IgD-negative memory B cell (primary cell): ENCODE results near the gene MAP3K21. TPM values are rescaled to one million over a fixed set of nuclear protein-coding genes. Genes with fewer than 3 reads are reported as not detected.

ENCODE experiments used
- H3K27ac Mint-ChIP-seq, 3 donors: one replicate each; pipeline ENCODE4 v1.8.0; 2020 to 2022; ENCODE audit warnings: mild to moderate bottlenecking in 3 of 3, mixed read lengths in 3 of 3, moderate library complexity in 1 of 3
- H3K27me3 Mint-ChIP-seq: one replicate; pipeline ENCODE4 v1.8.0; 2021; ENCODE audit warnings: mixed read lengths
- H3K36me3 Mint-ChIP-seq: one replicate; pipeline ENCODE4 v1.8.0; 2020; ENCODE audit warnings: mild to moderate bottlenecking, mixed read lengths
- H3K4me1 Mint-ChIP-seq, 3 donors: one replicate each; pipeline ENCODE4 v1.8.0; 2020 to 2022; ENCODE audit warnings: mixed read lengths in 3 of 3, mild to moderate bottlenecking in 1 of 3
- H3K4me3 Mint-ChIP-seq, 4 donors: one replicate each; pipeline ENCODE4 v1.8.0; 2020 to 2022; ENCODE audit warnings: mild to moderate bottlenecking in 4 of 4, mixed read lengths in 4 of 4, moderate library complexity in 3 of 4
- H3K9me3 Mint-ChIP-seq, 3 donors: one replicate each; pipeline ENCODE4 v1.8.0; 2020 to 2021; ENCODE audit warnings: mixed read lengths in 3 of 3, mild to moderate bottlenecking in 1 of 3
- polyA plus RNA-seq: library from polyadenylated mRNA; unstranded; fragments of 300-500 nt; fragmentation: Illumina TruSeq; gene quantifications from one replicate; pipeline ENCODE4 v1.2.3, GENCODE V29; 2021

MAP3K21 gene
- polyA plus RNA-seq, 1 donor from 2014 or later = not detected

- Mint-ChIP-seq H3K9me3 (no peaks in the 10 kb centered on the region), H3K27ac (peak overlapping the region in 1 of 3 donors; percentile 16), H3K27me3 (no peaks in the 10 kb centered on the region), H3K4me1 (peaks cover 0 to 3% (median 0%) of the 10 kb centered on the region in 3 donors), H3K36me3 (peaks cover 9% of the 10 kb centered on the region), H3K4me3 (no peak overlapping the region)
Observed at GRCh38 chr1:233376382-233377110, 49.0 kb downstream of the MAP3K21 start.

- Mint-ChIP-seq H3K27ac (no peak overlapping the region), H3K4me3 (no peak overlapping the region), H3K36me3 (peaks cover 14% of the 10 kb centered on the region), H3K27me3 (no peaks in the 10 kb centered on the region), H3K9me3 (peaks cover 0 to 10% (median 5%) of the 10 kb centered on the region in 3 donors), H3K4me1 (peaks cover 0 to 3% (median 0%) of the 10 kb centered on the region in 3 donors)
Observed at GRCh38 chr1:233379869-233380438, 52.4 kb downstream of the MAP3K21 start.

GRCh38 chr1:233381806-233382205 is 54.3 kb downstream of the MAP3K21 start:
- no peaks in the 10 kb centered on the region for H3K27me3 Mint-ChIP-seq
- H3K9me3 Mint-ChIP-seq = peaks cover 0 to 10% (median 5%) of the 10 kb centered on the region in 3 donors
- no peak overlapping the region for H3K4me3 Mint-ChIP-seq
- no peak overlapping the region for H3K27ac Mint-ChIP-seq
- peaks cover 14% of the 10 kb centered on the region for H3K36me3 Mint-ChIP-seq
- peaks cover 0 to 3% (median 0%) of the 10 kb centered on the region in 3 donors for H3K4me1 Mint-ChIP-seq

GRCh38 chr1:233383984-233384383 is 56.5 kb downstream of the MAP3K21 start:
- Mint-ChIP-seq H3K27ac (no peak overlapping the region), H3K36me3 (peaks cover 14% of the 10 kb centered on the region), H3K27me3 (no peaks in the 10 kb centered on the region), H3K9me3 (peaks cover 0 to 10% (median 5%) of the 10 kb centered on the region in 3 donors), H3K4me3 (no peak overlapping the region), H3K4me1 (peaks cover 0 to 3% (median 0%) of the 10 kb centered on the region in 3 donors)

GRCh38 chr1:233386336-233386735 is 58.8 kb downstream of the MAP3K21 start:
- H3K27ac Mint-ChIP-seq = no peak overlapping the region
- H3K27me3 Mint-ChIP-seq = no peaks in the 10 kb centered on the region
- peaks cover 0 to 10% (median 5%) of the 10 kb centered on the region in 3 donors for H3K9me3 Mint-ChIP-seq
- no peaks in the 10 kb centered on the region for H3K4me1 Mint-ChIP-seq
- H3K4me3 Mint-ChIP-seq = no peak overlapping the region
- H3K36me3 Mint-ChIP-seq = peaks cover 10% of the 10 kb centered on the region

- Mint-ChIP-seq H3K36me3 (peaks cover 5% of the 10 kb centered on the region), H3K4me3 (no peak overlapping the region), H3K4me1 (no peaks in the 10 kb centered on the region), H3K27ac (no peak overlapping the region), H3K9me3 (peaks cover 0 to 6% (median 2%) of the 10 kb centered on the region in 3 donors), H3K27me3 (peaks cover 4% of the 10 kb centered on the region)
Observed at GRCh38 chr1:233387585-233387984, 60.1 kb downstream of the MAP3K21 start.

- Mint-ChIP-seq H3K27ac (no peak overlapping the region), H3K36me3 (no peaks in the 10 kb centered on the region), H3K4me3 (no peak overlapping the region), H3K4me1 (no peaks in the 10 kb centered on the region), H3K9me3 (no peaks in the 10 kb centered on the region), H3K27me3 (peaks cover 8% of the 10 kb centered on the region)
Observed at GRCh38 chr1:233389169-233389568, 61.6 kb downstream of the MAP3K21 start.

- Mint-ChIP-seq H3K9me3 (no peaks in the 10 kb centered on the region), H3K4me3 (no peak overlapping the region), H3K4me1 (no peaks in the 10 kb centered on the region), H3K36me3 (no peaks in the 10 kb centered on the region), H3K27ac (no peak overlapping the region), H3K27me3 (peaks cover 8% of the 10 kb centered on the region)
Observed at GRCh38 chr1:233389893-233390292, 62.4 kb downstream of the MAP3K21 start.

GRCh38 chr1:233390842-233391737 is 63.6 kb downstream of the MAP3K21 start:
- no peaks in the 10 kb centered on the region for H3K36me3 Mint-ChIP-seq

GRCh38 chr1:233393084-233393840 is 65.7 kb downstream of the MAP3K21 start:
- H3K4me1 Mint-ChIP-seq = no peaks in the 10 kb centered on the region
- no peaks in the 10 kb centered on the region for H3K9me3 Mint-ChIP-seq
- no peaks in the 10 kb centered on the region for H3K36me3 Mint-ChIP-seq
- no peak overlapping the region for H3K27ac Mint-ChIP-seq
- H3K27me3 Mint-ChIP-seq = peaks cover 14% of the 10 kb centered on the region
- H3K4me3 Mint-ChIP-seq = no peak overlapping the region

More at GRCh38 chr1:233390842-233391737, 63.6 kb downstream of the MAP3K21 start:
- no peak overlapping the region for H3K4me3 Mint-ChIP-seq
- H3K9me3 Mint-ChIP-seq = no peaks in the 10 kb centered on the region
- H3K4me1 Mint-ChIP-seq = no peaks in the 10 kb centered on the region
- H3K27me3 Mint-ChIP-seq = peaks cover 8% of the 10 kb centered on the region
- no peak overlapping the region for H3K27ac Mint-ChIP-seq

- Mint-ChIP-seq H3K27ac (no peak overlapping the region), H3K4me1 (no peaks in the 10 kb centered on the region), H3K4me3 (no peak overlapping the region), H3K36me3 (no peaks in the 10 kb centered on the region), H3K9me3 (no peaks in the 10 kb centered on the region), H3K27me3 (peaks cover 14% of the 10 kb centered on the region)
Observed at GRCh38 chr1:233393926-233394680, 66.6 kb downstream of the MAP3K21 start.

- no peaks in the 10 kb centered on the region for H3K9me3 Mint-ChIP-seq
- H3K27ac Mint-ChIP-seq = no peak overlapping the region
- H3K4me3 Mint-ChIP-seq = no peak overlapping the region
- H3K27me3 Mint-ChIP-seq = peaks cover 14% of the 10 kb centered on the region
- H3K36me3 Mint-ChIP-seq = no peaks in the 10 kb centered on the region
- H3K4me1 Mint-ChIP-seq = no peaks in the 10 kb centered on the region
Observed at GRCh38 chr1:233394860-233395717, 67.6 kb downstream of the MAP3K21 start.

- Mint-ChIP-seq H3K4me3 (no peak overlapping the region), H3K36me3 (no peaks in the 10 kb centered on the region), H3K9me3 (no peaks in the 10 kb centered on the region), H3K27me3 (peaks cover 19% of the 10 kb centered on the region), H3K27ac (no peak overlapping the region), H3K4me1 (no peaks in the 10 kb centered on the region)
Observed at GRCh38 chr1:233395863-233396646, 68.5 kb downstream of the MAP3K21 start.
